ENCODE data around the gene CTLA4.

DNA sequence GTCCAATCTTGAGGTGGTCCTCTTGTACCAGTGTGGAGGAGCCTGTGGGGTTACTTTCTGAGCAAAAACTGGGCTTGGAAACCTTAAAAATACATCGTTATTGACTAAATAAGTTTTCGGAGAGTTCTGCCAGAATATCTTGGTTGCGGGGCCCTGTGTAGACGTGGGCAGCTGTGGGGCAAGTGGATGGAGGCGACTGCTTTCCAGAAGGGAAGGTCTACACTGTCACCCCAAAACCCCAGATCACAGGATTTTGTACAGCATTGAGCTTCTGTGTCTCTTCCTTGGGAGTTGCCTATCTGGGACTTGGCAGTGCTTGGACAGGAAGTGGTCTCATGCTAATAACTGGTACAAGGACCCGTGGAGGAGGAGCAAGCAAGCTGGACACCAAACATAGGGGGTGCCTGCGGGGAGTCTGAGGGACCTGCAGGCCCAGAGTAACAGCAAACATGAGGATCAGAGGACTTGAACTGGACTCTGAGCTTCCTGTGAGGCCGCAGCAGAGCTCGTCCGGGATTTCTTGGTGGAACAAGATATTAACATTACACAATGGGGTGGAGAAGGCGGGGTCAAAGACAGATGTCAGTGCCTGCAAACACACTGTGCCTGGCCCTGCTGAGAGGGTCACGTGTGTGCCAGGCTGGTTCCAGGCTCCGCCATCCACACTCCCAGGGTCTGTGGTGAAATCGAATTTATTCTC lies 48.0 kb upstream of the CTLA4 start:
- TF ChIP-seq MTA3 (IDR thresholded peaks at IDR 0.05; ENCODE audit: borderline replicate concordance, low read length) (no peak), EGR1 (IDR thresholded peaks at IDR 0.05; ENCODE audit: borderline replicate concordance in 1 of 2, low read depth in 2 of 2, low read length in 2 of 2) (no peak)
- TF ChIP-seq, protein P1, sequence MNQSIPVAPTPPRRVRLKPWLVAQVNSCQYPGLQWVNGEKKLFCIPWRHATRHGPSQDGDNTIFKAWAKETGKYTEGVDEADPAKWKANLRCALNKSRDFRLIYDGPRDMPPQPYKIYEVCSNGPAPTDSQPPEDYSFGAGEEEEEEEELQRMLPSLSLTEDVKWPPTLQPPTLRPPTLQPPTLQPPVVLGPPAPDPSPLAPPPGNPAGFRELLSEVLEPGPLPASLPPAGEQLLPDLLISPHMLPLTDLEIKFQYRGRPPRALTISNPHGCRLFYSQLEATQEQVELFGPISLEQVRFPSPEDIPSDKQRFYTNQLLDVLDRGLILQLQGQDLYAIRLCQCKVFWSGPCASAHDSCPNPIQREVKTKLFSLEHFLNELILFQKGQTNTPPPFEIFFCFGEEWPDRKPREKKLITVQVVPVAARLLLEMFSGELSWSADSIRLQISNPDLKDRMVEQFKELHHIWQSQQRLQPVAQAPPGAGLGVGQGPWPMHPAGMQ (IDR thresholded peaks at IDR 0.05; ENCODE audit: borderline replicate concordance) = no peak
- TF ChIP-seq, protein P2, sequence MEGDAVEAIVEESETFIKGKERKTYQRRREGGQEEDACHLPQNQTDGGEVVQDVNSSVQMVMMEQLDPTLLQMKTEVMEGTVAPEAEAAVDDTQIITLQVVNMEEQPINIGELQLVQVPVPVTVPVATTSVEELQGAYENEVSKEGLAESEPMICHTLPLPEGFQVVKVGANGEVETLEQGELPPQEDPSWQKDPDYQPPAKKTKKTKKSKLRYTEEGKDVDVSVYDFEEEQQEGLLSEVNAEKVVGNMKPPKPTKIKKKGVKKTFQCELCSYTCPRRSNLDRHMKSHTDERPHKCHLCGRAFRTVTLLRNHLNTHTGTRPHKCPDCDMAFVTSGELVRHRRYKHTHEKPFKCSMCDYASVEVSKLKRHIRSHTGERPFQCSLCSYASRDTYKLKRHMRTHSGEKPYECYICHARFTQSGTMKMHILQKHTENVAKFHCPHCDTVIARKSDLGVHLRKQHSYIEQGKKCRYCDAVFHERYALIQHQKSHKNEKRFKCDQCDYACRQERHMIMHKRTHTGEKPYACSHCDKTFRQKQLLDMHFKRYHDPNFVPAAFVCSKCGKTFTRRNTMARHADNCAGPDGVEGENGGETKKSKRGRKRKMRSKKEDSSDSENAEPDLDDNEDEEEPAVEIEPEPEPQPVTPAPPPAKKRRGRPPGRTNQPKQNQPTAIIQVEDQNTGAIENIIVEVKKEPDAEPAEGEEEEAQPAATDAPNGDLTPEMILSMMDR (IDR thresholded peaks at IDR 0.05 in 2 of 3, conservative IDR thresholded peaks at IDR 0.05 in 1 of 3; ENCODE audit: control insufficient read depth in 2 of 3, extremely low read depth in 1 of 3, insufficient read depth in 1 of 3, low read depth in 3 of 3, low read length in 3 of 3) = no peak
